Activated CD4-positive, alpha-beta T cell treated with anti-CD3 and anti-CD28 coated beads, Interleukin-2, Interleukin-6, amounts not matched to agents 100 ng/mL and 50 ng/mL, durations not matched to agents 16 hours and 8 hours (primary cell): ENCODE measurements around the gene HTT.

Experiments used
- DNase-seq: peaks from one replicate; pipeline ENCODE4 v3.0.0-alpha.2; 2020

Gene HTT

DNA sequence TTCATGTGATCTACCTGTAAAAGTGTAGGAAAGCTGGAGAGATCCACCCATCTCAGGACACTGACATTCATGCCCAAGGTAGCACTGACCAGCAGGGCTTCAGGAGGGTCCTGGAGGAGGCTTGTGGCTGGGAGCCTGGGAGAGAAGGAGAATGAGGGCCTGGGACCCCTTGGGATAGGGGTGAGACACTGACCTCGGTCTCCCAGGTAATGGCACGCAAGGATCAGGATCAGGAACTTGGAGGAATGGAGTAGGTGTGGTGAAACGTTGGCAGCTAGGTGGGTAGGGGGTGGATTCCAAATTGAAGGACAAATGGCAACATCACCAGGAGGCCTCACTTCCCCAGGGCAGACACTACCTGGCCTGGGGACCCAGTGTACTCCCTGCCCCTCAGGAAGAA lies 206.0 kb downstream of the HTT start:
- no peak for DNase-seq

DNA sequence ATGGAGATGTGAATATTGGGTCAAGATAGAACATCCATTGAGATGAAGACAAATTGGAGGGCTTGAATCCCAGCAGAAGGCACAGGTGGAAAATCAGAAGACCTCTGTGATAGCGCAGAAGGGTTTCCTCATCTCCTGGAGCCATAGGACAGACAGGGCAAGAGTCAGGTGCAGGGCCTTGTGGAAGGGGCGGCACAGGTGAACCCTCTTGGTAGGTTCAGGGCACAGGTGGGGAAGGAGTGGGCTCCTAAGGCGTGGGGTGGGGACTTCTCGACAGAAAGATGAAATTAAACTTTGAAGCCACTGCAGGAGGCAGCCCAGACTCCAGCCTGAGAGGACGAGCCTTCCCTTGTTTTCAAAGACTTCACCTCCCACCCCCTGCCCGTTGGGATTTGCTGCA lies 209.0 kb downstream of the HTT start:
- no peak for DNase-seq

DNA sequence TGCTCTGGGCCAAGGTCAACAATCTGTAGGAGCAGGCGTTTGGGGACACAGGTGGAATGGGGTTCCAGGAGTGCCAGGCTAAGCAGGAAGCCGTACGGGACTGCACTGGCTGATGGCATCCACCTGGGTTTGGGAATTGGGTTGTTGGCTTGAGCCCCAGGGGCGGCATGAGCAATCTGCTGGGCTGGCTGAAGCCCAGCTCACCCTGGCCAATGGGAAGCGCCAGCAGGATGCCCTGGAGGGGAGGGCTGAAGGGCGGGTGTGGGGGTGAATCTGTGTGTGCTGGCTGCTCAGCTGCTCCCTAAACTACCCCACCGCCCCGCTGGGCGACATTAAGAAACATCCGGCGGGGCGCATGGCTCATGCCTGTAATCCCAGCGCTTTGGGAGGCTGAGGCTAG lies 209.4 kb downstream of the HTT start:
- no peak for DNase-seq

DNA sequence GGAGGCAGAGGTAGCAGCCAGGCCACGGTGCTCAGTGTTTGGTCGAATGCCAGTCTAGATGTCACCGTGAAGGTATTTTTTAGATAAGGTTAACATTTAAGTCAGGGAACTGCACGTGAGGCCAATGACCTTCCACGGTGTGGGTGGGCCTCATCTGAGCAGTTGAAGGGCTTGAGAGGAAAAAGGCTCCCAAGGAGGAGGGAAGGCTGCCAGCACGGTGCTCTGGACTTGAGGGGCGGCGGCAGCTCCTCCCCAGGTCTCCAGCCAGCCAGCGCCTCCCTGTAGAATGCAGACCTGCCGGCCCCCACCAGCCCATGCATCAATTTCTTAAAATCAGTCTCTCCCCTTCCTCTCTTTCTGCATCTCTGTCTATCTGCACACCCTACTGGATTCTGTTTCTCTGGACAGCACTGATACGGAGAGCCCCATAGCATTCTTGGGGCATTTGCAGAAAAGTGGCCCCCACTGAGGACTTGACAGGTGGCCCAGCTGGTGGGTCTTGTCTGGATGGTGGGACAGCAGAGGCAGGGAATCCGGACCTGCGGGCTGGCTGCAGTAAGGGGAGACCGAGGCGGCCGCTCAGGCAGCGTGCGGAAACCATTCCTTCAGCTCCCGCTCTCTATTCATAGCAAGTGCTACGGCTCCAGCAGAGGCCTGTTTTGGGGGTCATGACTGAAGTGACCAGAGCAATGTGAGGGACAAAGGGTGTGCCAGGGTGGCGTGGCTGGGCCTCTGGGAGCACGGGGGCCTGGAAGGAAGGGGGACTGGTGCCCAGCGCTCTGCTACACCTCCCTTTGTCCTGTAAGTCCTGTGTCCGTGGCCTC lies 210.5 kb downstream of the HTT start:
- DNase-seq = no peak

DNA sequence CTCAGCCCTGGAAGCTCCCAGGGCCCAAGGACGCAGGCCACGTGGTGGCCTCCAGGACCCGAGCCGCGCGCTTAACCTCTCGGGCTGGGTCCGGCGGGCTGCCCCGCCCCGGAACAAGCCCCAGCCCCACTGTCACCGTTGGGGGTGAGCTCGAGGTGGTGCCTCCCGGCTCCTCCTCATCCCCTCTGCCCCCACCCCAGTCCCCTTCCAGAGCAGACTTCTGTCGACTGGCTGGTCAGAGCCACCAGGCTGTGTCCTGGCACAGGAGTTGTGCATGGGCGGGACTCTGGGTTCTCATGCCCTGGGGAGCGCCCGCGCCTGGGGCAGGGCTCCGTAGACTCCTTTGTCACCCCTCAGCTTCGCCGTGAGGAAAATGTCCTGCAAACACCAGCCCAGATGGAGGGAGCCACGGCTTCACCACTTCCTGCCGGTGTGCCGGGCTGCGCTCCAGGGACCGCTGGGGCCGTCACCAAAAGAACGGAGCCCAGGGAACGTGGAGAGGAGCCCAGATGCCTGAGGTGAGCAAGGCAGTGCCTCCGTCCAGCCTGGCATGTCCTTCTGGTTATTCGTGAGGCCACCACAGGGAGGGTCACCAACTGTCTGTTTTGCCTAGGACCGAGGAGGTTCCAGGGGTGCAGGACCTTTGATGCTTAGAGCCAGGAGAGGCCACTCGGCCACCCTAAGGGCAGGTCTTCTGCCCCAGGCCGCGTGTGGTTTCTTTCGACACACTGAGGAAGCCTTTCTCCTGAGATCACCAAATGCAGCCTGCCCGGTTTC lies 211.3 kb downstream of the HTT start:
- DNase-seq = no peak

DNA sequence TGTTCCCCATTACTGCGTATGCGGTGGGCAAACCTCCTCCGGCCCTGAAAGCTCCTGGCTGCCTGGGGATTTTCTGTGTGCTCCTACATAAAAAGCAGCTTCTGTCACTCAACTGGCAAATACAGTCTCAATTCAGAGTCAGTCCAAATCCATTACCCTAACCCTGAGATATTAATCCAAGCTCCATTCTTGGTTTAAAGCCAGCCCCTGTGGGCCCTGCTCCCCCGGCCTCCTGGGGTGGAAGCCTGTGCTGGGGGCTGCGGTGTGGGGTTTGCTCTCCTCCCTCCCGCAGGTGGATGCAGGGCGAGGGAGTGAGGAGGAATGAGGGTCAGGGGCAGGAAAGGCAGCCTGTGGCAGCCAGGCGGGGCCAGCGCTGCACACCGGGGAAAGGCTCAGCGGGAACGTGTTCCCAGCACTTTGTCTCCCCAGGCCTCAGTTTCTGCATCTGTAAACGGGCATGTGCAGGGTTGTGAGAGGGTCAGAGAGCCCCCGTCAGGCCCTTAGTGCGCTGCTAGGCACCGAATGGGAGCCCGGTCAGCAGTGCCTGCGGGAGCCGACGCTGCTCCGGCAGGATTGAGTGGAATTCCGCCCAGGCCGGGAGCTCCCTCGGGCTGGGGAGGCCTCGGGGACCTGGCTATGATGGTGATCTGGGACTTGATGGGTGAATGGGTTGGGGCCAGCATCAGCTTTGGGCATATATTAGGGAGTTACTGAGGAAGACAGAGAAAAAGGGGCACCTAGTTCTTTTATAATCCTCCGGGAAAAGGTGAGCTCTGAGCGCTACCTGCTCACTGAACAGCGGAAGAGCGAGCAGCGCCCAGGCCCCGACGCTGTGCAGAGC lies 212.1 kb downstream of the HTT start:
- DNase-seq = no peak

DNA sequence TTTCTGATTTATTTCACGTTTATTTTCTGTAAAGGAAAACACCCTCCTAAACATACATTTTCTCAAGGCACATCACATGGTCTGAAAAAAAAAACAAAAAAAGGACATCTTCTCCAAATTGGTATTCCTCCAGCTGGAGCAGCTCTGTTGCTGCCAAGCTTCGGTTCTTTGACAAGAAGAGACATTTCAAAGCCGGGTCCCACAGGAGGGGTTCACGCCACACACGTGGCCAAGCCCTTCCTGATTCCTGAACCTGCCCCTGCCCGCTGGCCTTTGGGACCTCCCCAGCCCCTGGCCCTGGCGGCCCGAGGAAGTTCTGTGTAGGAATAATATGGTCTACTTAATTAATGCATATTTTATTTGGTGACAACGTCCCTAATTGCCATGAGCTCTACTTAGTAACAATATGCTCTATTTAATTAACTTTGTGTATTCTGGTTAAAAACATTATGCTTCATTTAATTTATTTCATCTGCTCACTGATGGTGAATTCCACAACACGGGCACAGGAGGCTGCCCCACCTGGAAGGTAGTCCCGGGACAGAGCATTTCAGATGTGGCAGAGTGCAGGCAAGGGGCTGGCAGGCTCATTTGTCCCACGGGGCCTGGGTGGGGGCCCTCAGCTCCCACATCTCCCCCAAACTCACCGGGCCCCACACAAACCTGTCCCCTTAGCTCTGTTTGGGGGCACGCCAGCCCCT lies 212.9 kb downstream of the HTT start:
- DNase-seq = no peak

DNA sequence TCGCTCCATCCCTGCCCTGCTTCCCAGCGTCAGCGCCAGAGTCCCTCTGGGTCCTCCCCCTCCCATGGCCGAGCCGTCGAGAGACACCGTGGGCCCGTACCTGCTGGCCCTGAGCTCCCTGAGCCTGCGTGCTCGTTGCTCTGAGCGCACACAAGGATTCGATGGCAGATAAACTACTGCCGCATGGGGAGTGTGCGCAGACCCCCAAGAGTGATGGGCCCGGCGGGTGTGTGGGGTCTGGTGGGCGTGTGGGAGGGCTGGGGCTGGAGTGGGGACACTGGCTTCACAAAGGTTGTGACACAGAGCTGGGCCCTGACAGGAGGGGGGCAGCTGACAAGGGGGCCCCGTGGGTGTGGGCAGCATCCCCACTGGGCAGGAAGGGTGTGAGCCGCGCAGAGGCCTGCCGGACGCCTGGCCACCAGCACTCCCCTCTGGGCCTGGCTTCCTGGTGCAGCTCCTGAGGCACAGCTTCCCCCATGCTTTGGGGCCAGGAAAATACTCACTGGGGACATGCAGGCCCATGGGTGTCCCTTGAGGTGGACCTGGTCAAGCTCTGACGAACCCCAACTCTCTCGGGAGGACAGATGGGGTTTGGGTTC lies 213.6 kb downstream of the HTT start:
- no peak for DNase-seq

DNA sequence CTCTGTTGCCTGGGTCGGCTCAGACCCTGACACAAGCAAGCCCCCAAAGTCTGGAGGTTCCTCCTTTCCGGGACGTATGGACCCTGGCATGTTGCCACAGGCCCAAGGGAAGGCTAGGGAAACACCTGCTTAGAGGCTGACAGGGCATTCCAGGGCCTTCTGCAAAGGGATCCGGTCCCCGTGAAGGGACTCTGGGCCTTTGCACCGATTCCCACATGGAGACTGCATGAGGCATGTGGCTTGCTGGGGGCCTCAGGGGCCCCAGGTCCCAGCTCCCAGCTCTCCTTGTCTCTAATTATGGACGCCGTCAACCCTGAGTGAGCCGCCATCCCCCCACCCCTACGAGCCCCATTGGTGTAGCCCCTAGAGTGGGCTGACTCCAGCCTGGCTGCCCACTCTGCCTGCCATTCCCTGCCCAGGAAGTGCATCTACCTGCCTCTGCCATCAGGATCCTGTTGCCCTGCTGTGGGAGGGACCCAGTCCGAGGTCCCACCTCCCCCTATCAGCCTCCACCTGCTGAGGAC lies 214.2 kb downstream of the HTT start:
- DNase-seq = no peak

DNA sequence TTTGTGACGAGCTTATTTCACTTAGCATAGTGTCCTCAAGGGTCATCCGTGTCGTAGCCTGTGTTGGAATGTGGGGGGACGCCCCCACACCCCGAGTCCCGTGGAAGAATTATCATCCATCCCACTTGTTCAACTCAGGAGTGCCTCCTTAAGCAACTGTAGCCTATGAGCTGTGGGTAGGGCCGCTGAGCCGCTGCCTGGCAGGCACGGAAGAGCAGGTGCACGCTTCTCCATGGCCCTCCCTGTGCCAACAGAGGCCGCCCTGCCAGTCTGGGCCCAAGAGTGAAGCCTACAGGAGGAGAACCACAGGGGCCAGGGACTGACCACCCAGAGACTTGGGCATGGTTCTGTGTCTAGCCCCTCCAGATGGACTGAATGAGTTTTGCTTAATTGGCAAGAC lies 216.0 kb downstream of the HTT start:
- no peak for DNase-seq

DNA sequence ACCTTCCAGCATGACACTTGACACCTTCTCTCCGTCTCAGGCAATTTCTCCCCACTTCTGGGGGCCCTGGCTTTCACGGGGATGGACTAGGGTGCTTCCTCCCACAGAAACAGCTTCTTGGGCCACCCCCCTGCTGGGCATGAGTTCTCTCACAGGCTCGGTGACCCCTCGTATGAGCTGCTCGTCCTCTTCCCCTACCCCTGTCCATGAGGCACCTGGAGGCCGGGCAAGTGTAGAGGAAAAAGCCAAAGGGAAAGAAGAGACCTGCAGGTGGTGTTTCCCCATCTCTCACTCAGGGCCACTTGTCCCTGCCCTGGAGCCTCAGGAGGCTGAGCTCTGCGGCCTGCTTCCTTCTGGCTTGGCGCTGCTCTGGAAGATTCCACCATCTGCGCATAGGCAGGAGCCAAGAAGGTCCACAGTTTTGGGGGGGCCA lies 216.4 kb downstream of the HTT start:
- DNase-seq = no peak

DNA sequence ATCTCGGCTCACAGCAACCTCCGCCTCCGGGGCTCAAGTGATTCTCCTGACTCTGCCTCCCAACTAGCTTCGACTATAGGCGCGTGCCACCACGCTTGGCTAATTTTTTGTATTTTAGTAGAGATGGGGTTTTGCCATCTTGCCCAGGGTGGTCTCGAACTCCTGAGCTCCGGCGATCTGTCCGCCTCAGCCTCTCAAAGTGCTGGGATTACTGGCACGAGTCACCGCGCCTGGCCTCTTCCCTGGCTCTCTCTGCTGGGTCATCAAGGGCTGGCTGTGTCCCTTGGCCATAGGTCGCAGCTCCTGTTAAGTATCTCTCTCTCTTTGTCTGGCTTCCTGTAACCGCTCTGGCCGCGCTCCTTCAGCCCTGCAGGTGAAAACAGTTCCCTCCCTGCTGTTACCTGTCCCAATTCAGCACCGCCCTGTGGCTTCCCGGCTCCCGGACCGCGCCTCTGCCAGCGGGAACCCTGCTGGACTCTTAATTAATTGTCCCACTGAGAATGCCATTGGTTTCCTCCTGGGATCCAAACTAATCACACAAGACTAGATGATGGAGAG lies 217.0 kb downstream of the HTT start:
- DNase-seq = no peak

DNA sequence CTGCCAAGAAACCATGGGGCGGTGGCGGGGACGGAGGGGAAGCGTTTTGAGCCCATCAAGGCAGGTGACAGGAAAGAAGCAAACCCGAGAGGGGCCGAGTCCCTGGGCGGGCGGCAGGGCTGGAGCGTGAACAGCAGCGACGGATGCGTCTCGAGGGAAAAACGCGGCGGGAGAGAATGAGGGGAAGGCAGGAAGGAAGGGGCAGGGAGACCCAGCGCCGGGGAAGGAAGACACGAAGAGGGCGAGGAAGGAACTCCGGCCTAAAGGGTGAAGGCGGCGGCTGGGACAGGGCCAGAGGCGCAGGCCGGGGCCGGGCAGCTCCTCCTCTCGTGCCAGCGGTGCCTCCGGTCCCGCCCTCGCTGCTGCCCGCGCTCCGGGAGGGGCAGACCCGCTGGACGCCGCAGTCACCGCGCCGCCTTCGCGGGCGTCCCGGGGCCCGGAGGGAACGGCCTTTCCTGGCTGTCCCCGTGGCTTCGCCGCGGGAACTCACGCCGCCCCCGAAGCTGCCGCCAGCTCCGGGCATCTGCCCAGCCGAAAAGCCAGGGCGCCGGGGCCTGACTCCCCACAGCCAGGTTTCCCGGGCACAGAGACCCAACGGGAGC lies 217.6 kb downstream of the HTT start:
- DNase-seq = no peak

DNA sequence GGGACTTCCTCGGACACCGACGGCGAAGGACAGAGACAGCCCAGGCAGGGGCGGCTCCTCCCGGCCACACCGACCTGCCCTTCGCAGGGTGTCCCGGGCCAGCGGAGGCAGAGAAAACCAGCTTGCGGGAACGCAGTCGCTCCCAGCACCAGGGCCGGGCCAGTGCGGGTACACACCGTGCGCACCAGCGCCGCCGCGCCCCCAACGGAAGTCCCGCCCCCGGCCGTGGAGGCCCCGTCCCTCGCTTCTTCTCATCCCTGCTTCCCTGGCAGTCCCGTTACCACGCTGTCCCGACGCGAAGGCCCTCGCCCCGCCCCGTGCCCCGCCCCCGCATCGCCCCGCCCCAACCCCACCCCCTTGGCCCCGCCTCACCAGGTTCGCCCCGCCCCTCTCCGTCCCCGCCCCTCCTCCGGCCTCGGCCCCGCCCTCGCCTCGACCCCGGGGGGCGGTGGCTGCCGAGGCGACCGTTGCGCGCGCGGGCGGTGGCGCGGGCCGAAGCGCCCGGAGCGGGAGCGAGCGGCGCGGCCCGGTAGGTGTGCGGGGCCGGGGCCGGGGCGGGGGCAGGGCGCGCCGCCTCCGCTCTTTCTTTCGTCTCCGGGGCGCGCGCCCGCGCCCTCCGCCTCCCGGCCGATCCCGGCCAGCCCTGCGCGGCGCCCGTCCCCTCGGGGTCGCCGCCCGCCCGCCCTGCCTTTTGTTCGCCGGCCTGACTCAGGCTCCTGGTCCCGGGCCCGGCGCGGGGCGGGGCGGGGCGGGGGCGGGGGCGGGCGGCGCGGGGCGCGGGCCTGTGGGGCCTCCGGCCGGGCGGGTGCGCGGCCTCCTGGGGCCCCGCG lies 218.3 kb downstream of the HTT start, which contains the start of gene RGS12:
RGS12 (plus strand) TSS at position 451 of the 830 bp plus-strand sequence. CDS start 23,150 bp downstream, outside the sequence.
- DNase-seq = peak; percentile 90
